Dedifferentiated amniotic fluid mesenchymal stem cell (primary cell): ENCODE measurements around the gene NDUFB7.
"Not testable (repeated sequence)": the region's sequence is repeated elsewhere in the genome, so short reads cannot be mapped to it uniquely, and the experiment has no call there.

Experiments
- DNase-seq: peaks from one replicate; pipeline ENCODE4 v3.0.0-alpha.2; 2016; ENCODE audit errors: extremely low spot score

The NDUFB7 gene

GRCh38 chr19:14571695-14572490 lies at the start of gene NDUFB7:
Gene NDUFB7 (minus strand): TSS chr19:14572066. CDS start chr19:14572000, 66 bp downstream.
- peak; percentile 86 for DNase-seq

- no peak for DNase-seq
These were observed 47.5 kb upstream of the NDUFB7 start for GRCh38 chr19:14619404-14619803.

GRCh38 chr19:14616407-14616806 lies 44.5 kb upstream of the NDUFB7 start:
- DNase-seq = no peak

- DNase-seq = no peak
These were observed 43.8 kb upstream of the NDUFB7 start for GRCh38 chr19:14615623-14616022.

GRCh38 chr19:14614099-14614412 lies 42.2 kb upstream of the NDUFB7 start:
- no peak for DNase-seq

- not testable (repeated sequence) for DNase-seq
These were observed 41.7 kb upstream of the NDUFB7 start for GRCh38 chr19:14613399-14614098.

- DNase-seq = no peak
These were observed 40.8 kb upstream of the NDUFB7 start for GRCh38 chr19:14612657-14613056.

GRCh38 chr19:14612242-14612641 lies 40.4 kb upstream of the NDUFB7 start:
- DNase-seq = not testable (repeated sequence)

GRCh38 chr19:14611051-14611450 lies 39.2 kb upstream of the NDUFB7 start:
- no peak for DNase-seq

GRCh38 chr19:14606627-14607026 lies 34.8 kb upstream of the NDUFB7 start:
- no peak for DNase-seq

GRCh38 chr19:14603990-14604387 lies 32.1 kb upstream of the NDUFB7 start:
- DNase-seq = no peak

- no peak for DNase-seq
These were observed 27.8 kb upstream of the NDUFB7 start for GRCh38 chr19:14599548-14600147.

- DNase-seq = no peak
These were observed 23.7 kb upstream of the NDUFB7 start for GRCh38 chr19:14595558-14595957.

GRCh38 chr19:14589433-14589832 lies 17.6 kb upstream of the NDUFB7 start:
- DNase-seq = not testable (repeated sequence)

GRCh38 chr19:14585187-14585586 lies 13.3 kb upstream of the NDUFB7 start:
- DNase-seq = not testable (repeated sequence)

- DNase-seq = not testable (repeated sequence)
These were observed 12.5 kb upstream of the NDUFB7 start for GRCh38 chr19:14584372-14584771.

GRCh38 chr19:14582894-14583340 lies 11.1 kb upstream of the NDUFB7 start, which contains the start of gene CLEC17A:
Gene CLEC17A (plus strand): TSS chr19:14583084. CDS start chr19:14583161, 77 bp downstream.
- no peak for DNase-seq

GRCh38 chr19:14580623-14581237 lies 8.9 kb upstream of the NDUFB7 start:
- DNase-seq = no peak

GRCh38 chr19:14577885-14578427 lies 6.1 kb upstream of the NDUFB7 start:
- DNase-seq = no peak

- DNase-seq = no peak
These were observed 5.4 kb upstream of the NDUFB7 start for GRCh38 chr19:14577264-14577663.

- no peak for DNase-seq
These were observed 4.5 kb upstream of the NDUFB7 start for GRCh38 chr19:14576363-14576762.

- no peak for DNase-seq
These were observed 3.6 kb upstream of the NDUFB7 start for GRCh38 chr19:14575428-14575980.
